ENCODE results near the gene LCN10.
"Not testable (repeated sequence)": the region's sequence is repeated elsewhere in the genome, so short reads cannot be mapped to it uniquely, and the experiment has no call there.

DNA sequence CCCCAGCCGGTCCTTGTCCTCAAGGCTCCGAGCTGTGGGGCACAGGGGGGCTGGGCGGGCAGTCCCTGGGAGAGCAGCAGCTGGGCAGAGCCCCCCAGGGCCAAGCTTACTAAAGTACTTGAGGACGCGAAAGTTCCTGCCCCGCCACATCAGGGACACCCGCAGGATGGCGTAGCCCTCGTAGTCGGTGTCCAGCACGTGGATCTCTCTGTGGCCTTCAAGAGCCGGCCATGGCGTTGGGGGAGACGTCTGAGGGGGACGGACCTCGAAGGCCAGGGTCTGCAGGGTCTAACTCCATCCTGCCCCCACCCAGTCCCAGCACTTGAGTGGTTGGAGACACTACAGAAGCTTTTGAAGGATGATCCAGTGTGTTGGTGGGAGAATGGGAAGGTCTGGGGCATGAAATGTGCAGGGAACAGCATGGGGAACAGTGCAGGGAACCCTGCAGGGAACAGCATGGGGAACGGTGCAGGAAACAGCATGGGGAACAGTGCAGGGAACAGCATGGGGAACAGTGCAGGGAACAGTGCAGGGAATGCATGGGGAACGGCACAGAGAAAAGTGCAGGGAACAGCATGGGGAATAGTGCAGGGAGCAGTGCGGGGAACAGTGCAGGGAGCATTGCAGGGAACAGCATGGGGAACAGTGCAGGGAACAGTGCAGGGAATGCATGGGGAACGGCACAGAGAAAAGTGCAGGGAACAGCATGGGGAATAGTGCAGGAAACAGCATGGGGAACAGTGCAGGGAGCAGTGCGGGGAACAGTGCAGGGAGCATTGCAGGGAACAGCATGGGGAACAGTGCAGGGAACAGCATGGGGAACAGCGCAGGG lies 12.8 kb upstream of the LCN10 start:
- TF ChIP-seq, protein P1, sequence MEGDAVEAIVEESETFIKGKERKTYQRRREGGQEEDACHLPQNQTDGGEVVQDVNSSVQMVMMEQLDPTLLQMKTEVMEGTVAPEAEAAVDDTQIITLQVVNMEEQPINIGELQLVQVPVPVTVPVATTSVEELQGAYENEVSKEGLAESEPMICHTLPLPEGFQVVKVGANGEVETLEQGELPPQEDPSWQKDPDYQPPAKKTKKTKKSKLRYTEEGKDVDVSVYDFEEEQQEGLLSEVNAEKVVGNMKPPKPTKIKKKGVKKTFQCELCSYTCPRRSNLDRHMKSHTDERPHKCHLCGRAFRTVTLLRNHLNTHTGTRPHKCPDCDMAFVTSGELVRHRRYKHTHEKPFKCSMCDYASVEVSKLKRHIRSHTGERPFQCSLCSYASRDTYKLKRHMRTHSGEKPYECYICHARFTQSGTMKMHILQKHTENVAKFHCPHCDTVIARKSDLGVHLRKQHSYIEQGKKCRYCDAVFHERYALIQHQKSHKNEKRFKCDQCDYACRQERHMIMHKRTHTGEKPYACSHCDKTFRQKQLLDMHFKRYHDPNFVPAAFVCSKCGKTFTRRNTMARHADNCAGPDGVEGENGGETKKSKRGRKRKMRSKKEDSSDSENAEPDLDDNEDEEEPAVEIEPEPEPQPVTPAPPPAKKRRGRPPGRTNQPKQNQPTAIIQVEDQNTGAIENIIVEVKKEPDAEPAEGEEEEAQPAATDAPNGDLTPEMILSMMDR (conservative IDR thresholded peaks at IDR 0.05; ENCODE audit: low read length) = not testable (repeated sequence)
- not testable (repeated sequence) for TF ChIP-seq EZH2phosphoT487 (IDR thresholded peaks at IDR 0.05; ENCODE audit: borderline replicate concordance, low read depth, low read length)
